NCI-H146 treated with DMSO at 0.1 percent for 48 hours (cell line): ENCODE measurements around the gene FGB.

Source experiments
- DNase-seq: peaks from one replicate; lab custom pipeline; 2025; ENCODE audit not compliant: unreplicated experiment; lab: John Stamatoyannopoulos, UW

Gene FGB

GRCh38 chr4:154562697-154563254 lies at the start of gene FGB:
Gene FGB (plus strand): TSS chr4:154563011. CDS start chr4:154563019, 8 bp downstream.
- DNase-seq = no peak

- no peak for DNase-seq
Observed at GRCh38 chr4:154516318-154517029, 46.3 kb upstream of the FGB start.

- no peak for DNase-seq
Observed at GRCh38 chr4:154517591-154517990, 45.2 kb upstream of the FGB start.

- no peak for DNase-seq
Observed at GRCh38 chr4:154519214-154519613, 43.6 kb upstream of the FGB start.

GRCh38 chr4:154521607-154522006 lies 41.2 kb upstream of the FGB start:
- no peak for DNase-seq

GRCh38 chr4:154526151-154526550 lies 36.7 kb upstream of the FGB start:
- DNase-seq = no peak

- no peak for DNase-seq
Observed at GRCh38 chr4:154527308-154527707, 35.5 kb upstream of the FGB start.

- no peak for DNase-seq
Observed at GRCh38 chr4:154528869-154529268, 33.9 kb upstream of the FGB start.

GRCh38 chr4:154529728-154530519 lies 32.9 kb upstream of the FGB start:
- no peak for DNase-seq

- no peak for DNase-seq
Observed at GRCh38 chr4:154534296-154534695, 28.5 kb upstream of the FGB start.

- DNase-seq = no peak
Observed at GRCh38 chr4:154542271-154542879, 20.4 kb upstream of the FGB start.

- no peak for DNase-seq
Observed at GRCh38 chr4:154545689-154546088, 17.1 kb upstream of the FGB start.

- peak; percentile 81 for DNase-seq
Observed at GRCh38 chr4:154549894-154550790, 12.7 kb upstream of the FGB start, which contains the start of gene PLRG1. Gene PLRG1 (minus strand): TSS chr4:154550400. CDS start chr4:154550308, 92 bp downstream.

- peak; percentile 1 for DNase-seq
Observed at GRCh38 chr4:154551872-154552686, 10.7 kb upstream of the FGB start.

GRCh38 chr4:154559141-154559493 lies 3.7 kb upstream of the FGB start:
- no peak for DNase-seq

GRCh38 chr4:154559494-154560418 lies 3.1 kb upstream of the FGB start:
- DNase-seq = peak; percentile 23

GRCh38 chr4:154560419-154560801 lies 2.4 kb upstream of the FGB start:
- no peak for DNase-seq

GRCh38 chr4:154560824-154561231 lies 2.0 kb upstream of the FGB start:
- no peak for DNase-seq

GRCh38 chr4:154564311-154564710 lies 1.5 kb downstream of the FGB start:
- no peak for DNase-seq
